Muscle of arm (tissue), 14 donors: ENCODE results near the gene ADAP1. TPM values are rescaled to one million over a fixed set of nuclear protein-coding genes. Genes with fewer than 3 reads are reported as not detected.
"Not testable (repeated sequence)": the region's sequence is repeated elsewhere in the genome, so short reads cannot be mapped to it uniquely, and the experiment has no call there.

Experiments
- DNase-seq: peaks from one replicate; pipeline ENCODE4 v3.0.0-alpha.2; 2013
- long read RNA-seq, 11 donors: transcript quantifications; one replicate each; lab custom pipeline, GENCODE V29; 2026
- polyA plus RNA-seq, 12 donors: library from polyadenylated mRNA; unstranded; fragments of 120-200 nt; gene quantifications; one replicate each; pipeline ENCODE4 v1.2.1, GENCODE V29; 2013; ENCODE audit not compliant: insufficient read length in 12 of 12

Gene ADAP1, protein sequence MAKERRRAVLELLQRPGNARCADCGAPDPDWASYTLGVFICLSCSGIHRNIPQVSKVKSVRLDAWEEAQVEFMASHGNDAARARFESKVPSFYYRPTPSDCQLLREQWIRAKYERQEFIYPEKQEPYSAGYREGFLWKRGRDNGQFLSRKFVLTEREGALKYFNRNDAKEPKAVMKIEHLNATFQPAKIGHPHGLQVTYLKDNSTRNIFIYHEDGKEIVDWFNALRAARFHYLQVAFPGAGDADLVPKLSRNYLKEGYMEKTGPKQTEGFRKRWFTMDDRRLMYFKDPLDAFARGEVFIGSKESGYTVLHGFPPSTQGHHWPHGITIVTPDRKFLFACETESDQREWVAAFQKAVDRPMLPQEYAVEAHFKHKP
- 10 to 100 TPM in 1 of 12 donors, 1 to 10 TPM in 10, not detected in 1; 1.1 to 11.1 (median 2.4) TPM for polyA plus RNA-seq
- long read RNA-seq, donor 1, transcript ADAP1-201 (11 exons, 2,363 nt), result major isoform, 11 of 15 reads
- long read RNA-seq, donor 1, partial matches to known transcripts, result 0 of 15 reads
- long read RNA-seq, donor 1, other reads (novel, unspliced or antisense), result 0 of 15 reads
- long read RNA-seq, donor 2, partial matches to known transcripts, result 0 of 2 reads
- long read RNA-seq, donor 2, other reads (novel, unspliced or antisense), result 0 of 2 reads
- long read RNA-seq, donor 3, partial matches to known transcripts, result 0 of 2 reads
- long read RNA-seq, donor 3, other reads (novel, unspliced or antisense), result 0 of 2 reads
- long read RNA-seq, donor 4, result 0 reads
- long read RNA-seq, donor 5, partial matches to known transcripts, result 0 of 2 reads
- long read RNA-seq, donor 5, other reads (novel, unspliced or antisense), result 0 of 2 reads
- long read RNA-seq, donor 6, result 0 reads
- long read RNA-seq, donor 7, result 0 reads
- long read RNA-seq, donor 8, partial matches to known transcripts, result 0 of 1 reads
- long read RNA-seq, donor 8, other reads (novel, unspliced or antisense), result 0 of 1 reads
- long read RNA-seq, donor 9, partial matches to known transcripts, result 0 of 1 reads
- long read RNA-seq, donor 9, other reads (novel, unspliced or antisense), result 0 of 1 reads
- long read RNA-seq, donor 10, result 0 reads
- long read RNA-seq, donor 11, partial matches to known transcripts, result 0 of 1 reads
- long read RNA-seq, donor 11, other reads (novel, unspliced or antisense), result 0 of 1 reads

DNA sequence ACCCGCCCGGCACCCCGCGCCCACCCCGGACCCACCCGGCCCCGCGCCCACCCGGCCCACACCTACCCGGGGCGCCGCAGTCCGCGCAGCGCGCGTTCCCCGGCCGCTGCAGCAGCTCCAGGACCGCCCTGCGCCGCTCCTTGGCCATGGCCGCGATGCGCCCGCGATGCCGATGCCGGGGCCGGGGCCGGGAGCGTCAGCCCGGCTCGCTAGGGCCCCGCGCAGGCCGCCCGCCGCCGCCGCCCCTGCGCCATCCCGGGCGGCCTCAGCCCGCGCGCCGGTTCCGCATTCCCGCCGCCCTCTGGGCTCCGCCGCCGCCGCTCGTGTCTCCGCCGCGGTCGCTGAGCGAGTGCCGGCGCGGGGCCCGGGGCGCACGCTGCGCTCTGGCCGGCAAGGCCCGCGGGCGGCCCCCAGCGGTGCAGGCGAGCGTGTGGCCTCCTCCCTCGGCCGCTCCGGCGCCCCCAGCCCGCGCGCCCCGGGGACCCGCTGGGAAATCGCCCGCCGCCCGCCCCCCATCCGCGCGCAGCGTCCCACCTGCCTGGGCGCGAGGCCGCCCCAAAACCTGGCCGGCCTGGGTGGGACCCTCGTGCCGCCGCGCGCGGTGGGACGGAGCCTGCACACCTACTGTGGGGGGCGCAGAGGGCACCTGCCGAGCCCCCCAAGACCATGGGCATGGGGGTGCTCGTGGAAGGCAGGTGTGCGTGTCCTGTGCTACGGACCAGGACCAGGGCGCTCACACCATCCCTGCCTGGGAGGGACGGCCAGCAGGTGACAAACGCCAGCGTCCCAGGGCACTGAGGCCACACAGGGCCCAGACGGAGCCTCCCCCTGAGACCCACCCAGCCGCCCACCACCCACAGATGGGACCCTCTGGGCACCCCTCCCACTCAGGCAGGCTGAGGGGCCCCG lies at the start of gene ADAP1:
ADAP1 (minus strand) TSS at position 351 of the 909 bp plus-strand sequence; CDS start at position 148, 203 bp downstream.
- no peak for DNase-seq

DNA sequence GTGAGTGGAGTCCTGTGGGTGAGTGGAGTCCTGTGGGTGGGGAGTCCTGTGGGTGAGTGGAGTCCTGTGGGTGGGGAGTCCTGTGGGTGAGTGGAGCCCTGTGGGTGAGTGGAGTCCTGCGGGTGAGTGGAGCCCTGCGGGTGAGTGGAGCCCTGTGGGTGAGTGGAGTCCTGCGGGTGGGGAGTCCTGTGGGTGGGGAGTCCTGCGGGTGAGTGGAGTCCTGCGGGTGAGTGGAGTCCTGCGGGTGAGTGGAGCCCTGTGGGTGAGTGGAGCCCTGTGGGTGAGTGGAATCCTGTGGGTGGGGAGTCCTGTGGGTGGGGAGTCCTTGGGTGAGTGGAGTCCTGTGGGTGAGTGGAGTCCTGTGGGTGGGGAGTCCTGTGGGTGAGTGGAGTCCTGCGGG lies 48.0 kb upstream of the ADAP1 start:
- DNase-seq, result not testable (repeated sequence)

GRCh38 chr7:1002026-1002425 lies 47.5 kb upstream of the ADAP1 start:
- DNase-seq, result not testable (repeated sequence)

DNA sequence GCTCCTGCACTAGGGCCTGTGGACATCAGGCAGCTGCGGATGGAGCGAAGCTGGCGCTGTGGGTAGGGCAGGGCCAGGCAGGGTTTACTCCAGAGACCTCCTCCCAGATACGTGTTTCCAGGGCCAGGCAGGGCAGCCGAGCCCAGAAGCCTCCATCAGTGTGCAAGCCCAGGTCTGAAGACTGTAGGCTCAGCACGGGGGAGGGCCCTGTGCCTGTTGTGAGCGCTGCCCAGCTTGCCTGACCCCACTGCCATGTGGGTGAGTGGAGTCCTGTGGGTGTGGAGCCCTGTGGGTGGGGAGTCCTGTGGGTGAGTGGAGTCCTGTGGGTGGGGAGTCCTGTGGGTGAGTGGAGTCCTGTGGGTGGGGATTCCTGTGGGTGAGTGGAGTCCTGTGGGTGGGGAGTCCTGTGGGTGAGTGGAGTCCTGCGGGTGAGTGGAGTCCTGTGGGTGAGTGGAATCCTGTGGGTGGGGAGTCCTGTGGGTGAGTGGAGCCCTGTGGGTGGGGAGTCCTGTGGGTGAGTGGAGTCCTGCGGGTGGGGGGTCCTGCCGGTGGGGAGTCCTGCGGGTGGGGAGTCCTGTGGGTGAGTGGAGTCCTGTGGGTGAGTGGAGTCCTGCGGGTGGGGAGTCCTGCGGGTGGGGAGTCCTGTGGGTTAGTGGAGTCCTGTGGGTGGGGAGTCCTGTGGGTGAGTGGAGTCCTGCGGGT lies 46.7 kb upstream of the ADAP1 start:
- not testable (repeated sequence) for DNase-seq

GRCh38 chr7:999941-1000935 lies 45.8 kb upstream of the ADAP1 start:
- DNase-seq, result no peak

DNA sequence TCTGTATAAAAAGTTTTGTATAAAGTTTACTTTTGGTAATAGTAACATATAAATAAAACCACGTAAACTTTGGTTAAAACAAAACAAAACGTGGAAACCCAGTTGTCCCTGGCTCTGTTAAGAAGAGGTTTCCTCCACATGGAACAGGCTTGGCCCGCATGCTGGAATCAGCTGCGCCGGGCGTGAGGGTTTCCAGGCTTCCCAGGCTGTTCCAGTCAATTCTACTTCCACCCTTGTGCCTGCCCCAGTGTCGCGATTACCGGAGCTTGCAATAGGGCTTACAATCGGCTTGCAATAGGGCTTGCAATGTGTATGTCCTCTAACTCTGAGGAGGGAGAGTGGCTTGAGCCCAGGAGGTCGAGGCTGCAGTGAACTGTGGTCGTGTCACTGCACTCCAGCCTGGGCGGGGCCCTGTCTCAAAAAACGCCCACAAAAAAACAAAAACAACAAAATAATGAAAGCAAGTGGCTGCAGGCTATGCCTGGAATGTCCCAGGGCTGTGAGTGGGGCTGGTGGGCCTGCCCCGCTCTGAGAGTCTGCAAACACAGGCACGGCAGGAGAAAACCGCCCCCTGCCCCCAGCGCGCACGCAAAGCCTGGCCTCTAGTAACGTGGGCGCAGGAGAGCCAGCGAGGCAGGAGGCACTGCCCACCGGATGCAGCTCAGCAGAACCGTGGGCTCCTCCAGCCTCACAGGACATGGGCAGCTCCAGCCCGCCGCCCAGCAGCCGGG lies 44.8 kb upstream of the ADAP1 start:
- DNase-seq, result no peak

- DNase-seq, result no peak
These were observed 43.2 kb upstream of the ADAP1 start for GRCh38 chr7:997404-998395.

DNA sequence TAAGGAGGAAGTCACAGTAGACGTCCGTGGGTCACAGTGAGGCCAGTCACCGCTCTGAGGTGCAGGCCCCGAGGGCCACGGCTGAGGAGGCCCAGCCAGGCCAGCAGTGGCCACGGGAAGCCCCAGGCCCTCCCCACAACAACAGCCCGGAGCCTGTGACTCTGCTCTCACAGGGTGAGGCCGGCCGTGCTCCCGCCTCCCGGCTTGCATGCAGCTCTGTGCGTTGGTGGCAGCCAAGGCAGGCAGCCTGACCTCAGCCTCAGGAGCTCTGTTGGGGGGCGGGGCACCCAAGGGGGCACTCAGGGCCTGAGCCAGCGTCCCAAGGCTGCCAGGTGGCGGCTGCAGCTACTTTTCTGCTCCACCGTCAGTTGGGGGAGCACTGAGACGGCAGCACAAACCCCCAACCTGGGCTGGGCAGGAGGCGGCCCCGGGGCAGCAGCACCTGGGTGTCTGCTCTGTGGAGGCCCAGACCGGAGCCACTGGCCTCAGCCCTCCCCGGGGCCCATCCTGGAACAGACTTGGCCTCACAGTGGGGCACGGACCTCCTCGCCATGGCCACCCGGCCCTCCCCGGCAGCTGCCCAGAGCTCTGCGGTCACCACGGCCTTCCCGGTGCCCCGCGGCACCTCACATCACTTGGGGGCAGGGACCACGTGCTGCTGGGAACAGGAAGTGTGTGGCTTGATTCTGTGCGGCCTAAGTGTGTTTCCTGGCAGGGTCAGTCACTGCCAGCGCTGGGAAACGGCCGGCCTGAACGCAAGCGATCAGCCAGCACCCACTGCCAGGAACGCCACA lies 41.8 kb upstream of the ADAP1 start:
- DNase-seq, result no peak

DNA sequence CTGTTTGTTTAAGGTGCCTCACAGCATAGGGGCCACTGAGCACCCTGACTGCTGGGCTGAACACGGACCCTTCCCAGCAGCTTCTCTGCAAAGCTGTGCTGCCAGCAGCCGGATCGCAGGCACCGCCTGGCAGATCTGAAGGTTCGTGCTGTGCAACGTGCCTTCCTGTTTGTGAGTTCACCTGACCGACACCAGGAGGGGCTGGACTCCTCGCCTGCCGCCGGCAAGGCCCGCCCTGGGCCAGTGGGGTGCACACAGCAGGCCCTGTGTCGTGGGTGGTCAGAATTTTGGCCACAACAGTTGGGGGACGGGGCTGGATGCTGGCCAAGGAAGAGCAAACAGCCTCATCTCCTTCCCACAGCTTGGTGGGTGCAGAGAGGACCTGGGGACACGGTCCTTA lies 41.1 kb upstream of the ADAP1 start:
- DNase-seq, result no peak

GRCh38 chr7:994592-995308 lies 40.3 kb upstream of the ADAP1 start:
- DNase-seq, result no peak

GRCh38 chr7:992709-993607 lies 38.5 kb upstream of the ADAP1 start:
- DNase-seq, result peak; percentile 94

- no peak for DNase-seq
These were observed 37.5 kb upstream of the ADAP1 start for GRCh38 chr7:991729-992656.
